NCI-H2196 treated with DMSO at 0.1 percent for 48 hours (cell line): ENCODE data around the gene NHLRC4.

Experiments used
- DNase-seq: peaks from one replicate; lab custom pipeline; 2025; ENCODE audit not compliant: unreplicated experiment; lab: John Stamatoyannopoulos, UW

The NHLRC4 gene

GRCh38 chr16:552171-552570, 14.6 kb upstream of the NHLRC4 start:
- no peak for DNase-seq

- DNase-seq: no peak
Measured at GRCh38 chr16:553601-554296, 13.1 kb upstream of the NHLRC4 start.

GRCh38 chr16:554297-554621, 12.5 kb upstream of the NHLRC4 start:
- no peak for DNase-seq

- DNase-seq: no peak
Measured at GRCh38 chr16:554640-555365, 12.0 kb upstream of the NHLRC4 start.

- no peak for DNase-seq
Measured at GRCh38 chr16:555528-556473, 11.0 kb upstream of the NHLRC4 start.

GRCh38 chr16:556474-557173, 10.2 kb upstream of the NHLRC4 start:
- DNase-seq: no peak

GRCh38 chr16:557463-558297, 9.1 kb upstream of the NHLRC4 start:
- no peak for DNase-seq

- no peak for DNase-seq
Measured at GRCh38 chr16:558298-559020, 8.3 kb upstream of the NHLRC4 start.

GRCh38 chr16:559021-559380, 7.8 kb upstream of the NHLRC4 start:
- DNase-seq: no peak

GRCh38 chr16:559411-560203, 7.2 kb upstream of the NHLRC4 start:
- no peak for DNase-seq

- no peak for DNase-seq
Measured at GRCh38 chr16:560204-560700, 6.6 kb upstream of the NHLRC4 start, which contains the start of gene PRR35. Gene PRR35, plus strand, starts transcription at chr16:560394. Its CDS starts 2,901 bp downstream, at chr16:563295.

GRCh38 chr16:560701-561412, 5.9 kb upstream of the NHLRC4 start:
- DNase-seq: no peak

GRCh38 chr16:561413-561794, 5.4 kb upstream of the NHLRC4 start:
- DNase-seq: no peak

- DNase-seq: no peak
Measured at GRCh38 chr16:561957-562938, 4.6 kb upstream of the NHLRC4 start.

- no peak for DNase-seq
Measured at GRCh38 chr16:563072-563644, 3.6 kb upstream of the NHLRC4 start.

- no peak for DNase-seq
Measured at GRCh38 chr16:564690-565418, 2.0 kb upstream of the NHLRC4 start.
